HG03097 (cell line): ENCODE data around the gene EME2.

ENCODE experiments used
- ATAC-seq: cut with Tn5 transposase; IDR thresholded peaks from one replicate; pipeline ENCODE4 v1.9.1; 2021; ENCODE audit not compliant: unreplicated experiment, low FRiP score

Gene EME2

GRCh38 chr16:1816396-1817275 lies 44.0 kb downstream of the EME2 start:
- ATAC-seq: no peak

- ATAC-seq: no peak
Measured at GRCh38 chr16:1817276-1817589, 44.6 kb downstream of the EME2 start.

- ATAC-seq: no peak
Measured at GRCh38 chr16:1817716-1818115, 45.1 kb downstream of the EME2 start.

- ATAC-seq: no peak
Measured at GRCh38 chr16:1818204-1818872, 45.7 kb downstream of the EME2 start.

- no peak for ATAC-seq
Measured at GRCh38 chr16:1818873-1819525, 46.4 kb downstream of the EME2 start.

GRCh38 chr16:1819611-1820010 lies 47.0 kb downstream of the EME2 start:
- ATAC-seq: no peak

- no peak for ATAC-seq
Measured at GRCh38 chr16:1820096-1820945, 47.7 kb downstream of the EME2 start.

- ATAC-seq: no peak
Measured at GRCh38 chr16:1820946-1821290, 48.3 kb downstream of the EME2 start.

GRCh38 chr16:1821861-1822611 lies 49.4 kb downstream of the EME2 start:
- no peak for ATAC-seq

- ATAC-seq: no peak
Measured at GRCh38 chr16:1822801-1823200, 50.2 kb downstream of the EME2 start.

- no peak for ATAC-seq
Measured at GRCh38 chr16:1823821-1824220, 51.2 kb downstream of the EME2 start.

- no peak for ATAC-seq
Measured at GRCh38 chr16:1825381-1825863, 52.8 kb downstream of the EME2 start.
